GM12872 (cell line): Measurements from ENCODE around the gene ITGB5.

Experiments used
- TF ChIP-seq, protein P1 (sequence below): IDR thresholded peaks from 3 replicates; pipeline ENCODE4 v1.5.1; 2011; ENCODE audit warnings: low read depth, mild to moderate bottlenecking, low read length, moderate library complexity; ENCODE audit not compliant: insufficient read depth

ITGB5 gene, protein sequence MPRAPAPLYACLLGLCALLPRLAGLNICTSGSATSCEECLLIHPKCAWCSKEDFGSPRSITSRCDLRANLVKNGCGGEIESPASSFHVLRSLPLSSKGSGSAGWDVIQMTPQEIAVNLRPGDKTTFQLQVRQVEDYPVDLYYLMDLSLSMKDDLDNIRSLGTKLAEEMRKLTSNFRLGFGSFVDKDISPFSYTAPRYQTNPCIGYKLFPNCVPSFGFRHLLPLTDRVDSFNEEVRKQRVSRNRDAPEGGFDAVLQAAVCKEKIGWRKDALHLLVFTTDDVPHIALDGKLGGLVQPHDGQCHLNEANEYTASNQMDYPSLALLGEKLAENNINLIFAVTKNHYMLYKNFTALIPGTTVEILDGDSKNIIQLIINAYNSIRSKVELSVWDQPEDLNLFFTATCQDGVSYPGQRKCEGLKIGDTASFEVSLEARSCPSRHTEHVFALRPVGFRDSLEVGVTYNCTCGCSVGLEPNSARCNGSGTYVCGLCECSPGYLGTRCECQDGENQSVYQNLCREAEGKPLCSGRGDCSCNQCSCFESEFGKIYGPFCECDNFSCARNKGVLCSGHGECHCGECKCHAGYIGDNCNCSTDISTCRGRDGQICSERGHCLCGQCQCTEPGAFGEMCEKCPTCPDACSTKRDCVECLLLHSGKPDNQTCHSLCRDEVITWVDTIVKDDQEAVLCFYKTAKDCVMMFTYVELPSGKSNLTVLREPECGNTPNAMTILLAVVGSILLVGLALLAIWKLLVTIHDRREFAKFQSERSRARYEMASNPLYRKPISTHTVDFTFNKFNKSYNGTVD

DNA sequence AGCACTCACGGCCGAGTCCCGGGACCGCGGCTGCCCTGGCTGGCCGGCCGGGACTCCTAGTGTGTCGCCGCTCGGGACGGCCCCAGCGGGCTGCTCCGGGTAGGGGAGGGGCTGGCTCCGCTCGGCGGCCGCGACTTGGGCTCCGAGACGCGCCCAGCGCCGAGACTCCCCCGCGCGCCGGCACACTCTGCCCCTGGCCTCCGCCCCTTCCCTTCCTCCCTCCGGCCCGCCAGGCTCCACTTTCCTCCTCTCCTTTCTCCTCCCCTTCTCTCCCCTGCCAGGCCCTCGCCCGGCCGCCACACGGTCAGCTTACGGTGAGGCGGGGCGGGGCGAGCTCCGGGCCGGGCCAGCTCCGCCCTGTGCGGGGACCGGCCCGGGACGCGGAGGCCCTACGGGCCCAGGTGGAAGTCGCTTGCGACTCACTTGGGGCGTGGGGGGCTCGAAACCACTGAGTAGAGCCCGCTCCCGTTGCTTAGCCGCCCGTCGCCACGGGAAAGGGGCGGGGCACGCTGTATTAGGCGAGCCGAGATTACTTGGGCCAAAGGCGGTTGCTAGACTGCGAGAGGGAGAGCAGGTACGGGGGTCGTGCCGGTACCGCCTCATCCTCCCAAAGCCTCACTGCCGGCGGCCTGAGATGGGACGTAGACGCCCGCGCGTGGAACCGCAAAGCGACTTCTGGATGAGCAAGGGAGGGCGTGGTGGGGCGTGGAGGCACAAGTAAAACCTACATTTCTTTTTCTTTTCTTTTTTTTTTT is at the start of gene ITGB5:
Gene ITGB5 (minus strand): TSS at position 189 of the 755 bp plus-strand sequence. CDS start 365 bp downstream, outside the sequence.
- TF ChIP-seq, protein P1, sequence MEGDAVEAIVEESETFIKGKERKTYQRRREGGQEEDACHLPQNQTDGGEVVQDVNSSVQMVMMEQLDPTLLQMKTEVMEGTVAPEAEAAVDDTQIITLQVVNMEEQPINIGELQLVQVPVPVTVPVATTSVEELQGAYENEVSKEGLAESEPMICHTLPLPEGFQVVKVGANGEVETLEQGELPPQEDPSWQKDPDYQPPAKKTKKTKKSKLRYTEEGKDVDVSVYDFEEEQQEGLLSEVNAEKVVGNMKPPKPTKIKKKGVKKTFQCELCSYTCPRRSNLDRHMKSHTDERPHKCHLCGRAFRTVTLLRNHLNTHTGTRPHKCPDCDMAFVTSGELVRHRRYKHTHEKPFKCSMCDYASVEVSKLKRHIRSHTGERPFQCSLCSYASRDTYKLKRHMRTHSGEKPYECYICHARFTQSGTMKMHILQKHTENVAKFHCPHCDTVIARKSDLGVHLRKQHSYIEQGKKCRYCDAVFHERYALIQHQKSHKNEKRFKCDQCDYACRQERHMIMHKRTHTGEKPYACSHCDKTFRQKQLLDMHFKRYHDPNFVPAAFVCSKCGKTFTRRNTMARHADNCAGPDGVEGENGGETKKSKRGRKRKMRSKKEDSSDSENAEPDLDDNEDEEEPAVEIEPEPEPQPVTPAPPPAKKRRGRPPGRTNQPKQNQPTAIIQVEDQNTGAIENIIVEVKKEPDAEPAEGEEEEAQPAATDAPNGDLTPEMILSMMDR: no peak

DNA sequence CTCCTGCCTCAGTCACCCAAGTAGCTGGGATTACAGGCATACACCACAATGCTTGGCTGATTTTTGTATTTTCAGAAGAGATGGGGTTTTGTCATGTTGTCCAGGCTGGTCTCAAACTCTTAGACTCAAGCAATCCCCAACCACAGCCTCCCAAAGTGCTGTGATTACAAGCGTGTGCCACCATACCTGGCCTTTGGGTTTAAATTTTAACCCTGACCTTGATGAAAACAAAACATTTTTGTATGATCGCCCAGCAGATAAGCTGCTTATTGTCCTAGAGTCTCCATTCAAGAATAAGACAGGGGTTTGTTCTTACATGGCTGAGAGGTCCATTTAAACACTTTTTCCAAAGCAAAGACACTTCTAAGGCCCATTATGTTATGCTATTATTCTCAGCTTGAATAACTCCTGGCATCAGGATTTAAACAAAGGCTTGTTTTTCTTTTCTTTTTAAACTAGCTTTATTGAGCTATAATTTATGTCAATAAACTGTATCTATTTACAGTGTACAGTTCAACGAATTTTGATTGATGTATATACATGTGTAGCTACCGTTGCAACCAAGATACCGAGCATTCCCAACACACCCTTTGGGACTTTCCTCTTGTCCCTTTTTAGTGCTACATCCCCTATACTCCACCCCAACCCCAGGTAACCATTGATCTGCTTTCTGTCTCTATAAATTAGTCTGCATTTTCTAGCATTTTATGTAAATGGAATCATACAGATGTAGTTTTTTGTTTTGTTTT is 48.8 kb upstream of the ITGB5 start:
- TF ChIP-seq, protein P1: no peak

DNA sequence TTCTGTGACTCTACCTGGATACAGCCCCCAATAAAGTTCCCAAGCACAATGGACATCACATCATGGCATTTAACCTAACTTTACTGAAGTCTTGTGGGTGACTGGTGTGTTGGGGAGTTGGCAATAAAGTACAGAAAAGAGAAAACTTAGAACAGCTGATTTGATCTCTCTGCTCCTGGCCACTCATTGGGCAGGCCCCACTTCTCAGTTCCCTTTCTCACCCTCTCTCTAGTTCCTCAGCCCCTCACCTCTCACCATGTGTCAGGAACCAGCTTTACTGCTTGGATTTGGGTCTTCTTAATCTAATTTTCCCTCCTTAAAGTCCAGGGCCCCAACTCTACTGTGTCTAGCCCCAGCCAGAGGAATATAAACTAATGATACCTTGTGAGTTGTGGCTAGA is 48.1 kb upstream of the ITGB5 start:
- TF ChIP-seq, protein P1: no peak

DNA sequence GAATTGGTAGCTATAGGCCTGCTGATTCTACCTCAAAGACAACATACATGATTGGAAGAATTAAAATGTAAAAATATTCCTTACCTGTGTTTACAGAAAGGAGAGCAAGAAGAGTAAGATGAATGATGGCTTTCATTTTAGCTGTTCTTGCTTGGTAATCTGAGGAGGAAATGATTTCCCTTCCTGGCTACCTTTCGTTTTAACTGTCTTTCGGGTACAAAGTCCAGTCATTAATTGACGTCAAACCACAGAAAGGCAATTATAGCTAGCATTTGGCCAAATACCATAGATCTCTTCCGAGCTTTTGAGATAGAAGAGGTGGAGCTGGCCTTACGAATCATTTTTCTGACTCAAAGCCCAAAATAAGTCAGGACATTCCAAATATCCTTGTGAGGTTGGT is 47.4 kb upstream of the ITGB5 start, which contains the start of gene MUC13:
Gene MUC13 (minus strand): TSS at position 175 of the 400 bp plus-strand sequence. CDS start 39 bp downstream, at position 136.
- TF ChIP-seq, protein P1: no peak

DNA sequence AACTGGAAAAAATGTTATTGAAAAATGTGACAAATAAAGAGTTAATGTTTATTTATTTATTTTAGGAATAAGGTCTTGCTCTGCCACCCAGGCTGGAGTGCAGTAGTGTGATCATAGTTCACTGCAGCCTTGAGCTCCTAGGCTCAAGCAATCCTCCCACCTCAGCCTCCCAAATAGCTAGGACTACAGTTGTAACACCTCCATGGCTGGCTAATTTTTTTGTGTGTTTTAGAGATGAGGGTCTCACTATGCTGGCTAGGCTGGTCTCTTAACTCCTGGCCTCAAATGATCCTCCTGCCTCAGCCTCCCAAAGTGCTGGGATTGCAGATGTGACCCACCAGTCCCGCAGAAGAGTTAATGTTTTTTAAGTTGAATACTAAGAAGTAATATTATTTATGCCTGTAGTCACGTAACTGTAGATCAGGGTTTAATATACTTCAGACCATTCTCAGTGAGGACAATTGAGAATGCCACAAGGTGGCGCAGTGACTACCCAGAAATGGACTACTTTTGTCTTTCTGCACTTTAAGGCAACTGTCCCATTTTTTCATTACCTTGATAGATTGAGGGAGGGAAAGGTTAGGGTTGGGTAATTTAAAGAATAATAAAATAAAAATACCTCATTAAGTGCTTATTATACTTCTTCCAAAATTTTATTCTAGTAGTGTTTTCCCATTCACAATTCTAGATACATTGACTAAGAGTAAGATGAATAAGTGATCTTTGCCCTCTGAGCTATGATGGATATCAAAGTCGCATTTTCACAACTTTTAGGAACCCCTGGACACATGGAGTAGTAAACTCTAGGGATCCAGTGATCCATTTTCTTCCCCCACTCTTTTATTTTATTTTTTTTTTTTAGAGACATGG is 41.4 kb upstream of the ITGB5 start:
- TF ChIP-seq, protein P1: peak; percentile 75

DNA sequence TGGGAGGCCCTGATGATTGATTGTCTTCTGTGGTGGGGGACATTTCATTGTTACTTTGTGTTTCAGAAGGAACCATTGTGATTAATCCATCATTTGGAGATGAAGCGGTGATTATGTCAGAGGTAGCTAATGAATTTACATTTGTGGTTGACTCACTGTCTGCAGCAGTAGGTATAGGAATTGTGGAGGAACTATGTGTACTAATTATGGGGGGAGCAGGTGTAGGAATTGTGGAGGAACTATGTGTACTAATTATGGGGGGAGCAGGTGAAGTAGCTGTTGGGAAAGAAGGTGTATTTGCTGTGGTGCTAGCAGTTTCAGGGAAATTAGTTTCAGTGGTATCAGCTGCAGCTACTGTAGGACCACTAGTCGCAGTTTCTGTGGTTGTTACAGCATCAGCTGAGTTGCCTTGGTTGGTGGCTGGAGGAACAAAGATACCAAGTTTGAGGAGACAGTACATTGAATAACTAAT is 40.4 kb upstream of the ITGB5 start:
- TF ChIP-seq, protein P1: no peak
